Endometrial microvascular endothelial cells (primary cell): ENCODE data around the gene DCTPP1. TPM values are rescaled to one million over a fixed set of nuclear protein-coding genes. Genes with fewer than 3 reads are reported as not detected.
"Not testable (repeated sequence)": the region's sequence is repeated elsewhere in the genome, so short reads cannot be mapped to it uniquely, and the experiment has no call there.

ENCODE experiments used
- in situ Hi-C: cut with HindIII; loops from 2 replicates; pipeline ENCODE4 v1.10.0; 2017; ENCODE audit warnings: low sequenced_read_pairs, low pct_unique_long_range_greater_than_20kb; ENCODE audit errors: inconsistent ontology term
- total RNA-seq: library from RNA; depleted of rRNA; stranded (reverse); fragments of >200 nt; gene quantifications from one replicate; pipeline ENCODE4 v1.2.3, GENCODE V29; 2015; ENCODE audit errors: inconsistent ontology term

DCTPP1 gene
- total RNA-seq, 1 donor from 2014 or later: 66.6 TPM

GRCh38 chr16:30452709-30453580 is 23.1 kb upstream of the DCTPP1 start:
- in situ Hi-C loops: not testable (repeated sequence)

DNA sequence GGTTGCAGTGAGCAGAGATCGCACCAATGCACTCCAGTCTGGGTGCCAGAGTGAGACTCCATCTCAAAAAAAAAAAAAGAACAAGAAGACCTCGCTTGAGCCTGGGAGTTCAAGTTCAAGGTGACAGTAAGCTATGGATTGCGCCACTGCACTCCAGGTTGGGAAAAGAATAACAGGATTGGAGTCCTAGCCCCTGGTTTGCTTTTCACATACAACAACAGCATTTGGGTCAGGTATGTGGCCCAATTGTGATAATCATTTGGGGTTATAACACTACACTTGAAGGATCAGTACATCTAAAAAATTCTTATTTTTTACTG is 19.2 kb upstream of the DCTPP1 start:
- in situ Hi-C loops: no loop called here

- in situ Hi-C loops: no loop called here
Measured at GRCh38 chr16:30447512-30448226, 17.8 kb upstream of the DCTPP1 start.

- in situ Hi-C loops: no loop called here
Measured at GRCh38 chr16:30446203-30446595, 16.4 kb upstream of the DCTPP1 start.

DNA sequence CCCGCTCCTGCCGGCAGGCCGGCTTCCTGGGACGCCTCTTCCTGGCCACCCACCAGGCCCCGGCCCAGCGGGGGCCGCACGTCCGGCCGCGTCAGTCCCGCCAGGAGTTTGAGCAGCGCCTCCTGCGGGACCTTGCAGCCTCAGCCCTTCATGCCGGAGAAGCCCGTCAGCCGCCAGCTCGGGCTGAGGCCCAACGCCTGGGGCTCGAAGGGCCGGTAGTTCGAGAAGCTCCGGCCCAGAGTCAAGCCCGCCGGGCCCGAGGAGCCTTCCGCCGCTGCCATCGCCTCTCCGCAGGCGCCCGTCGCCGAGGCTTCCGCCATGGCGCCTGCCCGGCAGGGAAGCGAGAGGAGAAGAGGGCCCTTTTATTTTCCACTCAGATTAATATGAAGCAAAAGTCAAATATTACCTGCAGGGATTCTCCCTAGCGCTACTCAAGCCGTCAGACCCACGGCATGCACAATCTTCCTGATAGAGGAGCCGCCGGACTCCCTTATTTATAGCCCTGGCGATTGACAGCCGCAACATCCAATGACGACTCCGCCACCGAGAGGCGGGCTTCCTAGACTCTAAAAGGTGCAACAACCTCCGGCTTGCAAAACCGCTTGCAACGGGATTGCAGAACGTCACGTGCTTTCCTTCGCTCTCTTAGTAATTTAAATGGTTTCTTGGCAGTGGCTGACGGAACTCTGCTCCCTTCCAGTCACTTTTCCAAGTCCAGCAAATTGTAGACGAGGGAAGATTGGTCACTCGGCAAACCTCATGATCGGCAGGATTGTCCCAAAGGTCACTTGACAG is 15.8 kb upstream of the DCTPP1 start, which contains the start of gene SEPHS2:
Gene SEPHS2 (minus strand): TSS at position 467 of the 795 bp plus-strand sequence. CDS start 147 bp downstream, at position 320.
- in situ Hi-C loops: no loop called here

- in situ Hi-C loops: no loop called here
Measured at GRCh38 chr16:30445149-30445407, 15.2 kb upstream of the DCTPP1 start.

DNA sequence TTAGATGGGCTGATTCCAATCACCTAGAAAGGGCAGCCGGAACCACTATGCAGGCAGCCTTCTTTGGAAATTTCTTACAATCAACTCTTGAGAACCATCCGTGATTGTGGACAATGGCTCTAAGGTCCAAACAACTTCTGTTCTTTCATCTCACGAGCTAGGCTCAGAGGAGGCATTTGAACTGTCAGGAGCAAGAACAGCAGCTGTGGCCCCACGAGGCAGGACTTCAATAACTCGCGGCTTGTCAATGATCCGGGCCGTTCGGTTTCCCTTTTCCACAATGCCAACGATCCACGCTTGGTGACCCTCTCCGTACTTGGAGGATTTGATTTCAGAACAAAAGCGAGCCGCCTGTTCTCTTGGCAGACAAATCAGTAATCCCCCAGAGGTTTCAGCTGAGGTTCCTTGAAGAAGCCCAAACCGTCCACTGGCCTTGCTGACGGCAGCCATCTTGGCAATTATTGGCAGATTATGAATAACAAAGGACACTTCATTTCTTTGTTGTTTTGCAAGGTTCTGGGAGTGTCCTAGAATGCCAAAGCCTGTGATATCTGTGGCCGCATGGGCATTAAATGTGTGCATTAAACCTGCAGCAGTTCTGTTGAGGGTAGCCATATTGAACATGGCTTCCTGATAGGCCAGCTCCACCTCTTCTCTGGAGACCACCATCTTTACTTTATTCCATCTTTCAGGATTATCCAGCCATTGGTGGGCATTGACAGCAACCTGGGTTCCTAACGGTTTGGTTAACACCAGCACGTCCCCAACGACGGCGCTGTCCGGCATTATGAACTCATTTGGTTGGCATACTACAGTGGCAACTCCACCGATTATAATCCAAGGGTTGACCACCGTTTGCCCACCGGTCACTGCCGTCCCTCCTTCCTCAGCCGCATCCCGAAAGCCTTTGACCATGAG is 14.7 kb upstream of the DCTPP1 start:
- in situ Hi-C loops: no loop called here

DNA sequence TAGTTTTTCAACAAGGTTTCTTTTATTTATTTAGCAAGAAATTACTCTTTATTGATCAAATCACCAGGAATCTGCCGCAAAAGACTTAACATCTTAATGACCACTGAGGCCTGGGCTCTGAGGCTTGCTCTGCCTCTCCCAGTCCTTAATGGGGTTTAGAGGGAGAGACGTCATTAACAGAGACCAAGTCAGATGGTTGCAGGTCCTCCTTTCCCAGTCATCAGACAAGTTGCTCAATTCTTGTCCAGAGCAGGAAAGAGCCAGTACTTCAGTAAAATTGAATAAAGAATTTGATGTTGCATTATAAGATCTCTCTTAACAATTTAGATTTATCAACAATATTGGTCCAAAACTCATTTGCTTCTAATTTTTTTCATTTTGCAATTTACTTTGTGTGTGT is 13.8 kb upstream of the DCTPP1 start:
- in situ Hi-C loops: no loop called here

GRCh38 chr16:30439720-30440348 is 10.0 kb upstream of the DCTPP1 start:
- in situ Hi-C loops: no loop called here

GRCh38 chr16:30438835-30439234 is 9.0 kb upstream of the DCTPP1 start:
- in situ Hi-C loops: no loop called here

- in situ Hi-C loops: no loop called here
Measured at GRCh38 chr16:30437511-30438046, 7.7 kb upstream of the DCTPP1 start.

DNA sequence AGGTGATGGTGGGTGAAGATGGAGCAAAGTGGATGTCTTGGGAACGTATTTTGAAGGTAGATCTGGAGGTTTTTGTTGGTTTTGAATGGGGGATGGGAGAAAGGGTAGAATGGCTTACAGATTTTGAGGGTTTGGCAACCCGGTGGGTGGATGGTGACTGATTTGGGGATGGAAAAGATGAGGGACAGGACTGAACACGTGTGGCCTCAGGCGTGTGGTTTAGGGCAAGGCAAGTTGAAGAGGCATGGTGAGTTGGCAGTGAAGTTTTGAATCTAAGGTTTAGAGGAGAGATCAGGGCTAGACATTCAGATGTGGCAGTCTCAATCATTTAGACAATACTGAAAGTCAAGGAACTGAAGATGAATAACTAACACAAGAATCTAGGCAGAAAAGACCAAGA is 5.0 kb upstream of the DCTPP1 start:
- in situ Hi-C loops: no loop called here

DNA sequence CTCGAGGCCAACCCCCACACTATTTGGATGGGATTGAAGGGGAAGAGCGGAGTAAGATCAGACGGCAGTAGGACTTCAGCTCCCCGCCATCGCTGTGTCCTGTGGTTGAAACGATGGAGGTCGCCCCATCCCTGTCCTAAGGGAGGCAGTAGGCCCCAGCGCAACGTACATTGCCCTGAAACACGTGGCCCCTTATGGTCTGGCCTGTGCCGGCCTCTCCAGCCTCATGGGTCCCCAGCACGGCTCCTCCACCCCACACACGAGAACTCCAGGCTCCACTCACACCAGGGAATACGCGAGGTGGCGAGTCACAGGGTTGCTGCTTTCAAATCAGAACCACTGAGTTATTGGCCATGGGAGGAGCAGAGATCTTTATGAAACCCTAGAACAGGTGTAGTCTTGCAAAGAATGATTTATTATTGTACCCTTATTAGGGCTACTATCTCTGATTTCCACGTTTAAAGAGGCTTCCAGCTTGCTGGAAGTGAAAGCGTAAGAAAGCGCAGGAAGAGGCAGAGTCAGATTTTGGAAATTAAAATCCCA is 669 bp upstream of the DCTPP1 start:
- in situ Hi-C loops: no loop called here

DNA sequence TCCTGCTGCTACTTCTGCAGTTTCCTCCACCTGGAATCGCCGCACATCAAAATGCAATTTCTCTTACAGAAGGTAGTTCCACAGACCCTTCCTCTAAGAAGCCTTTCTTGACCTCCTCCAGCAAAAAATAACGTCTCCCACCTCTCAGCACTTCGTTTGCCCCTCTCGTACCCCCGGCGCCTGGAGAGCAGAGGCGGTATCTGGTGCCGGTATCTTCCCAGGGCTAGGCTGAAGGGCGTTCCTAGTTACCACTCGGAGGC is 482 bp downstream of the DCTPP1 start:
- in situ Hi-C loops: no loop called here

DNA sequence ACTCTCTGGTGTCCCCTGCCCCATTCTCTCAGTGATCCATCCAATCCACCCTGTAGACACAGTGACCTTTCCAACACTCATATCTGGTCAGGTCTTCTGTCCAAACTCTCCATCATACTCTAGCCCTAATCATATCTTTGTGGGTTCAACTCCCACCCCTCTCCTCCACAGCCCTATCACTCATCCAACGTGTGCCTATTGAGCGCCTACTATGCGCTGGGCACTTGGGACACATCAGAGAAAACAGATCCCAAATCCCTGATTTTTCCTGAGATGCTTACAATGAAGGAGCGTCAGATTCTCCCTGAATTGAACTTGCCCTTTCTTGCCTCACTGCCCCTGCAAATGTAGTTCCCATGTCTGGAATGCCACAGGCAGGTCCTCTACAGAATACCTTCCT is 1.8 kb downstream of the DCTPP1 start:
- in situ Hi-C loops: no loop called here

- in situ Hi-C loops: no loop called here
Measured at GRCh38 chr16:30421010-30421409, 8.8 kb downstream of the DCTPP1 start.

DNA sequence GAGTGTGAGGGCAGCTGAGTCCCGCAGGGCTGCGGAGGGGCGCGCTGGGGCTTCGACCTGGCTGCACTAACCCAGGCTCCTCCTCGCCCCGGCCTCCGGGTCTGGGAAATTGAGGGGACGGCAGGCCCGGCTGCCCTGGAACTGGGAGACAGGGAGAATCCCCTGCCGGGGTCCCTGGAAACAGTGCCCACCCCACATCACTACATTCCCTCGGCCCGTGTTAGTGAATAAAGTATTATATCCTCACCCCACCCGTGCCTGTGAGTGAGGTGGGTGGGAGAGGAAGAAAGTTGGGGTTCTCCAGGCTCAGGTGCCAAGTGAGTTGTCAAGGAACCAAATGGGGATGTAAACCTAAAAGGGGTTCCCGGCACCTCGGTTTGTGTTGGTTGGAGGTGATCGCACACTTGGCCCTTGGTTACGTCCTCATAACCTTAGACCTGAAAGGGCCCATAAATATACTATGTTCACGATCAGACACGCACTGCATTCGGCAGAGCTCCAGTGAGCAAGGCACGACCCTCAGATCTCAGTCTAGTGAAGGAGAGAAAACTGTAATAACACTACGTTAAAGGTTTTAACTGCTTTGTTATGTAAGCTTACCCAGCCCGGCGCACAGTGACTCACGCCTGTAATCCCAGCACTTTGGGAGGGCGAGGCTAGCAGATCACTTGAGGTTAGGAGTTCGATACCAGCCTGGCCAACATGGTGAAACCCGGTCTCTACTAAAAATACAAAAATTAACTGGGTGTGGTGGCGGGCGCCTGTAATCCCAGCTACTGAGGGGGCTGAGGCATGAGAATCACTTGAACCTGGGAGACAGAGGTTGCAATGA is 11.3 kb downstream of the DCTPP1 start:
- in situ Hi-C loops: no loop called here
